OCI-LY3 (cell line): Measurements from ENCODE around the gene CDC14B.

Experiments used
- H2AFZ ChIP-seq: fragments of 200-600, 300-600 bp; shearing (Covaris generic); 2 replicates; pipeline ENCODE4 v1.6.0; 2014; ENCODE audit warnings: antibody characterized with exemption, low read depth, low read length
- H3K27ac ChIP-seq: fragments of 200-600, 300-600 bp; sonication (generic); 2 replicates; pipeline ENCODE4 v1.5.1; 2014; ENCODE audit warnings: mild to moderate bottlenecking, low read length, moderate library complexity, mixed read lengths
- H3K27me3 ChIP-seq: fragments of 200-600, 300-600 bp; sonication (generic); 2 replicates; pipeline ENCODE4 v1.6.1; 2014; ENCODE audit warnings: low read depth, low read length, mixed read lengths
- H3K36me3 ChIP-seq: fragments of 200-600, 300-600 bp; sonication (generic); replicated peaks from 2 replicates; pipeline ENCODE3; 2014; ENCODE audit warnings: low read depth, low read length, mixed read lengths
- H3K4me1 ChIP-seq: fragments of 300-600, 200-600 bp; sonication (generic); 2 replicates; pipeline ENCODE4 v1.6.1; 2014; ENCODE audit warnings: low read length, mixed read lengths
- H3K4me2 ChIP-seq: fragments of 200-600, 300-600 bp; sonication (generic); 2 replicates; pipeline ENCODE4 v1.6.1; 2014; ENCODE audit warnings: low read length, mixed read lengths
- H3K4me3 ChIP-seq: fragments of 300-600, 200-600 bp; sonication (generic); 2 replicates; pipeline ENCODE4 v1.5.1; 2014; ENCODE audit warnings: antibody characterized with exemption, mild to moderate bottlenecking, low read length, moderate library complexity
- H3K79me2 ChIP-seq: fragments of 300-600, 200-600 bp; shearing (Covaris generic); 2 replicates; pipeline ENCODE4 v1.6.1; 2014; ENCODE audit warnings: mild to moderate bottlenecking, low read length, mixed read lengths
- H3K9ac ChIP-seq: fragments of 300-600, 200-600 bp; shearing (Covaris generic); 2 replicates; pipeline ENCODE4 v1.6.0; 2014; ENCODE audit warnings: mild to moderate bottlenecking, low read length, moderate library complexity
- H3K9me3 ChIP-seq: fragments of 200-600, 300-600 bp; shearing (Covaris generic); 2 replicates; pipeline ENCODE4 v1.6.1; 2014; ENCODE audit warnings: low read length, mixed read lengths; ENCODE audit not compliant: insufficient read depth
- H4K20me1 ChIP-seq: fragments of 200-600, 300-600 bp; sonication (generic); 2 replicates; pipeline ENCODE4 v1.6.1; 2016; ENCODE audit warnings: low read length, mixed read lengths; ENCODE audit not compliant: insufficient read depth
- CTCF ChIP-seq: fragments of 200-600, 300-600 bp; sonication (generic); IDR thresholded peaks from 2 replicates; pipeline ENCODE4 v1.5.1; 2014; ENCODE audit warnings: antibody characterized with exemption, low read length, low read depth
- EZH2phosphoT487 ChIP-seq: fragments of 200-600 bp; shearing (Covaris generic); IDR thresholded peaks from 2 replicates; pipeline ENCODE4 v1.6.1; 2018; ENCODE audit warnings: antibody characterized with exemption, mixed run types, low read depth

Gene CDC14B

GRCh38 chr9:96487949-96488348 is 131.7 kb downstream of the CDC14B start:
- Histone ChIP-seq H3K4me2 (no peak overlapping the region), H3K27ac (no peak overlapping the region), H3K4me3 (no peak overlapping the region), H3K4me1 (peaks cover 18% of the 10 kb centered on the region), H3K9ac (no peak overlapping the region), H3K79me2 (no peaks in the 10 kb centered on the region), H4K20me1 (no peaks in the 10 kb centered on the region; the same call in 1 of the 2 replicates), H3K36me3 (peaks cover 2% of the 10 kb centered on the region), H3K27me3 (no peaks in the 10 kb centered on the region), H2AFZ (no peak overlapping the region), H3K9me3 (no peaks in the 10 kb centered on the region)
- no peak for TF ChIP-seq EZH2phosphoT487
- no peak for TF ChIP-seq CTCF

- Histone ChIP-seq H3K4me2 (no peak overlapping the region), H2AFZ (no peak overlapping the region), H3K79me2 (no peaks in the 10 kb centered on the region), H3K4me3 (no peak overlapping the region), H4K20me1 (no peaks in the 10 kb centered on the region; the same call in 1 of the 2 replicates), H3K4me1 (peaks cover 18% of the 10 kb centered on the region), H3K9ac (no peak overlapping the region), H3K27ac (no peak overlapping the region), H3K27me3 (no peaks in the 10 kb centered on the region), H3K9me3 (no peaks in the 10 kb centered on the region), H3K36me3 (peaks cover 2% of the 10 kb centered on the region)
- TF ChIP-seq CTCF, result no peak
- TF ChIP-seq EZH2phosphoT487, result no peak
These were observed 132.6 kb downstream of the CDC14B start for GRCh38 chr9:96487029-96487396.

GRCh38 chr9:96486386-96487028 is 133.1 kb downstream of the CDC14B start:
- no peak for TF ChIP-seq CTCF
- no peak for TF ChIP-seq EZH2phosphoT487
- H3K79me2 ChIP-seq, result no peaks in the 10 kb centered on the region
- H3K4me1 ChIP-seq, result peaks cover 18% of the 10 kb centered on the region
- no peak overlapping the region for H2AFZ ChIP-seq
- H3K27ac ChIP-seq, result no peak overlapping the region
- H3K9ac ChIP-seq, result no peak overlapping the region
- no peaks in the 10 kb centered on the region; the same call in 1 of the 2 replicates for H4K20me1 ChIP-seq
- no peaks in the 10 kb centered on the region for H3K9me3 ChIP-seq
- no peak overlapping the region for H3K4me2 ChIP-seq
- peaks cover 2% of the 10 kb centered on the region for H3K36me3 ChIP-seq
- no peak overlapping the region for H3K4me3 ChIP-seq
- H3K27me3 ChIP-seq, result no peaks in the 10 kb centered on the region

- peaks cover 2% of the 10 kb centered on the region for H3K36me3 ChIP-seq
- H3K4me1 ChIP-seq, result peaks cover 18% of the 10 kb centered on the region
- H2AFZ ChIP-seq, result no peak overlapping the region
- H3K27me3 ChIP-seq, result no peaks in the 10 kb centered on the region
- no peaks in the 10 kb centered on the region for H3K9me3 ChIP-seq
- TF ChIP-seq EZH2phosphoT487 (no peak), CTCF (no peak)
- H3K27ac ChIP-seq, result no peak overlapping the region
- H4K20me1 ChIP-seq, result no peaks in the 10 kb centered on the region; the same call in 1 of the 2 replicates
- no peak overlapping the region for H3K4me2 ChIP-seq
- H3K9ac ChIP-seq, result no peak overlapping the region
- H3K79me2 ChIP-seq, result no peaks in the 10 kb centered on the region
- H3K4me3 ChIP-seq, result no peak overlapping the region
These were observed 134.4 kb downstream of the CDC14B start for GRCh38 chr9:96485280-96485679.
